ENCODE results near the gene CNBD2.
"Not testable (repeated sequence)": the region's sequence is repeated elsewhere in the genome, so short reads cannot be mapped to it uniquely, and the experiment has no call there.

Gene CNBD2

DNA sequence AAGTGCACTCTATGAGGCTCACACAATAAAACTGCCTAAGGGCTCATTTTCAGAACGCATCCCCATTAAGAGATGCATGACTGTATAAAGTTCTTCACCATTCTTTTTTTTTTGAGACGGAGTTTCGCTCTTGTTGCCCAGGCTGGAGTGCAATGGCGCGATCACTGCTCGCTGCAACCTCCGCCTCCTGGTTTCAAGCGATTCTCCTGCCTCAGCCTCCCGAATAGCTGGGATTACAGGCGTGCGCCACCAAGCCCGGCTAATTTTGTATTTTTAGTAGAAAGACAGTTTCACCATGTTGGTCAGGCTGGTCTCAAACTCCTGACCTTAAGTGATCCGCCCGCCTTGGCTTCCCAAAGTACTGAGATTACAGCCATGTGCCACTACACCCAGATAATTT is 16.3 kb upstream of the CNBD2 start:
- not testable (repeated sequence) for DNase-seq; H3K36me3 ChIP-seq (ENCODE audit: control insufficient read depth, insufficient read depth, low read length); H3K9me3 ChIP-seq (ENCODE audit: control insufficient read depth, low read length); H3K4me3 ChIP-seq (ENCODE audit: insufficient read depth, low read depth, low read length, poor library complexity, severe bottlenecking); H3K27me3 ChIP-seq (replicated peaks; ENCODE audit: control insufficient read depth, insufficient read depth, low read length, poor library complexity, severe bottlenecking)
- peak overlapping the region; percentile 8 for H3K27ac ChIP-seq (ENCODE audit: insufficient read depth, low read length, poor library complexity, severe bottlenecking)
- peaks cover 20% of the 10 kb centered on the region for H3K4me1 ChIP-seq (ENCODE audit: control insufficient read depth, insufficient read depth, low read length, poor library complexity, severe bottlenecking)

DNA sequence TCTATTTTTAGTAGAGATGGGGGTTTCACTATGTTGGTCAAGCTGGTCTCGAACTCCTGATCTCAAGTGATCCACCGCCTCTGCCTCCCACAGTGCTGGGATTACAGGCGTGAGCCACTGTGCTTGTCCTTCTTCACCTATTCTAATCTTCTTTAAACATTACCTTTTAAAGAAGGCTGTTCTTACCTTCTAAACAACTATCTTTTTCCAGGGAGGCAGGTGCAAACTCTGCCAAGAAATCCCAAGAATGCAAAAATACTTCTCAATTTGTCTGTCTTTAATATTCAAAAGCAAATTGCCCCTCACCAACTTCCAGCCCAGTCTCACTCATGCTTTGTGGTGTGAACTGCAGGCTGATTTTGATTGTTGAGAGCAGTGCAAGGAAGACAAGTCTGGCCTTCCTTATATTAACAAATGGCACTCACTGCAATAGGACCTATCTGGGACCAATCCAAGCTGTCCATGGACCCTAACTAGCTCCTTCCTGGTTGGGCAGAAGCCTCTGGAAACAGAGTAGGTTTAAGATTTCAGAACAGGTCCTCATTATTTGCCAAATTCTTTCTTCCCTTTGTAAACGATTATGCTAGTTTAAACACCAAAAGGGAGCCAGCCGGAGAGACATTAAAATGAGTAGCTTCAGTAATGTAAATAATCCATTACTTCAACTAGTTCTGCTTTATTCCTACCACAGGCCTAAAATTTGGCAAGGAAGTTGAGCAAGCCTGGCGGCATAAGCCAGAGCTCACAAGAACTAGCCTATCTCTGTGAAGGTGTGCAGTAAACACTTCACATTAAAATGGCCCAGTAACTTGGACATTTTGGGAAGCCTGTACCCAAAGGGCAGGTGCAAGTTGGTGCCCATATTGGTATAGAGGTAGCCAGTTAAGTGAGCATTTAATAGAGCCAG is 15.7 kb upstream of the CNBD2 start:
- no peaks in the 10 kb centered on the region for H3K9me3 ChIP-seq (ENCODE audit: control insufficient read depth, low read length)
- peak overlapping the region; percentile 82 for H3K4me3 ChIP-seq (ENCODE audit: insufficient read depth, low read depth, low read length, poor library complexity, severe bottlenecking)
- H3K27ac ChIP-seq (ENCODE audit: insufficient read depth, low read length, poor library complexity, severe bottlenecking) = peak overlapping the region; percentile 96
- no peaks in the 10 kb centered on the region for H3K27me3 ChIP-seq (replicated peaks; ENCODE audit: control insufficient read depth, insufficient read depth, low read length, poor library complexity, severe bottlenecking)
- peaks cover 20% of the 10 kb centered on the region for H3K4me1 ChIP-seq (ENCODE audit: control insufficient read depth, insufficient read depth, low read length, poor library complexity, severe bottlenecking)
- no peak for DNase-seq
- peaks cover 3% of the 10 kb centered on the region for H3K36me3 ChIP-seq (ENCODE audit: control insufficient read depth, insufficient read depth, low read length)

DNA sequence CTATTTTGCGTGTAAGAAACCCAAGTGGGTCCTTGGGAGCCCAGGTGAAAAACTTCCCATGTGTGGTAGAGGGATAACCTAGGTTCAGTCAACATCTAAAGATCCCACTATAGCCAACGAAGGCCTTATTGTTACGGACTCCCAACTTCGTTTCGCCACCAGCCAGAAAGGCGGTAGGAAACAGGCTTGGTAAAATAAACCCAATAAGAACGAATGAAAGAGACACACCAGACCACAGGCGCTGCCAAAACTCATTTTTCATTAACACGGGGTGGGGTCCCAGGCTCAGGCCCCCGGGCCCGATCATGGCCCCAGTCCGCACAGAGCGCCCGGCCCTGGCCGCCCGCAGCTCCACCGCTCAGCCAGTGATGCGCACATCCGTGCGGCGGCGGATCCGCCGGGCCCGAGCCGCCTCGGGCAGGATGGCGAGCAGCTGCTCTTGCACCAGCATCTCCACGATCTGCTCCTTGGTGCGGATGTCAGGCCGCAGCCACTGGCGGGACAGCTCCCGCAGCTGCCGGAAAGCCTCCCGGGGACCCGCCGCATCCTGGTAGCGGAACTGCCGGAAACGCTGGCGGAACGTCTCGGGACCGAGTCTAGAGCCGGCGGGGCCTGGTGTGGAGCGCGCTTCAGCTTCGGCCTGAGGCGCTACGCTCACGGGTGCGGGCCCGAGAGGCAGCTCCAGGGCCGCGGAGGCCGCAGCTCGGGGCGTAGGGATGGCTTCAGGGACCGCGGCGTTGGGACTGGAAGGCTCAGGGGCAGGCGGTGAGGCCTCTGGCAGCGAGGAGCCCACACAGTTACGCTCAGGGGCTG is 14.8 kb upstream of the CNBD2 start:
- Histone ChIP-seq H3K9me3 (ENCODE audit: control insufficient read depth, low read length) (no peaks in the 10 kb centered on the region), H3K4me3 (ENCODE audit: insufficient read depth, low read depth, low read length, poor library complexity, severe bottlenecking) (peak overlapping the region; percentile 82), H3K27ac (ENCODE audit: insufficient read depth, low read length, poor library complexity, severe bottlenecking) (peak overlapping the region; percentile 96), H3K36me3 (ENCODE audit: control insufficient read depth, insufficient read depth, low read length) (no peaks in the 10 kb centered on the region), H3K27me3 (replicated peaks; ENCODE audit: control insufficient read depth, insufficient read depth, low read length, poor library complexity, severe bottlenecking) (no peaks in the 10 kb centered on the region), H3K4me1 (ENCODE audit: control insufficient read depth, insufficient read depth, low read length, poor library complexity, severe bottlenecking) (peaks cover 20% of the 10 kb centered on the region)
- DNase-seq = peak; percentile 61 to 68 (median 62)

DNA sequence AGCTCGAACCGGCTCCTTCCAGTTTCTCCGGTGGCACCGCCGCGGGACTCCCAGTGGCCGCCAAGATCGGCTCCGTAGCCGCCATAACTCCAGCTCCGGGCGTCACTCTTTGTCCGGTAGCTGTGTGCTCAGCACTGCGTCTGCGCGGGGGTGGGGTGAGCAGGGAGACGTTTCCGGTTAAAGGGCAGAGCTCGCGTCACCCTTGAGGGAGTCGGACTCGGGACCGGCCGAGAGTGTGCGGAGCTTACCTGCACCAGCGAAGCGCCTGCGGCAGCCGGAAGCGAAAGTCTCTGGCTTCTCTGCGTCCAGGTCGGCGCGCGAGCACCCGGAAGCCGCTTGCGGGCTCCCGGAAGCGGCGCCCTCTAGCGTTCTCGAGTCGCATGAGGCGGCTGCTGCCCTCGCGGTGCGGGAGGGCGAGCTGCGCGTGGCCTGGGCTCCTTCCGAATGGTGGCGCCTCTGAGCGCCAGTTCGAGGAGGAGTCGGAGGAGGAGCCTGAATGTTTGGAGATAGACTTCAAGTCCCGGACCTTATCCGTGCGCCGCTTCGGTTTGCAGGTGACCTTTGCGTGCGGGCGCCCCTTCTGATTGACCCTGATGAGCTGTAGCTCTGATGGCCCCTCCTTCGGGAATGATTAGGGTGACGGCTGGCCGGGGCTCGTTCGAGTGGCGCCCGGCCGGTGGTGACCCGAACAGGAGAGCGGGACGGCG is 14.0 kb upstream of the CNBD2 start, which contains the start of gene SCAND1:
Gene SCAND1, minus strand, starts transcription at position 303 of the 707 bp plus-strand sequence. Its CDS starts 218 bp downstream, at position 85.
- Histone ChIP-seq H3K9me3 (ENCODE audit: control insufficient read depth, low read length) (no peaks in the 10 kb centered on the region), H3K27me3 (replicated peaks; ENCODE audit: control insufficient read depth, insufficient read depth, low read length, poor library complexity, severe bottlenecking) (no peaks in the 10 kb centered on the region), H3K36me3 (ENCODE audit: control insufficient read depth, insufficient read depth, low read length) (no peaks in the 10 kb centered on the region), H3K4me3 (ENCODE audit: insufficient read depth, low read depth, low read length, poor library complexity, severe bottlenecking) (peak within 1 kb of the TSS; percentile 82), H3K4me1 (ENCODE audit: control insufficient read depth, insufficient read depth, low read length, poor library complexity, severe bottlenecking) (peaks cover 20% of the 10 kb centered on the region), H3K27ac (ENCODE audit: insufficient read depth, low read length, poor library complexity, severe bottlenecking) (peak within 1 kb of the TSS; percentile 96)
- DNase-seq = peak; percentile 95 to 97 (median 96)

DNA sequence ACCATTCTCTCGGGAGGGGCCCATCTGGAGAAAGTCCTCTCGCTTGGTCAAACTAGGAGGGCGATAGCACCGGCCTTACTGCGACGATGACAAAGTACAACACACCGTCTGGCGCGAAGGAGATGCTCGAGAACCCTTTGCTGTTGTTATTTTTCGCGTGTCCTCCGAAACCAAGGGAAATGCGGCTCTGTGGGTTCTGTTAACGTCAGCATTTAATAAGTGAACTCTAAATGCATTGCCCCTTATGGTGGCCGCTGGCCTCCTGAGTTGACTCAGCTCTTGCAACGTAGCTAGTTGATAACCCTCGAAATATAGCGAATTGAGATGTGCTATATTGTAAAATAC is 13.5 kb upstream of the CNBD2 start:
- no peaks in the 10 kb centered on the region for H3K9me3 ChIP-seq (ENCODE audit: control insufficient read depth, low read length)
- peaks cover 20% of the 10 kb centered on the region for H3K4me1 ChIP-seq (ENCODE audit: control insufficient read depth, insufficient read depth, low read length, poor library complexity, severe bottlenecking)
- DNase-seq = peak in 2 of 3 donors; percentile 5 to 18
- peak overlapping the region; percentile 67 for H3K4me3 ChIP-seq (ENCODE audit: insufficient read depth, low read depth, low read length, poor library complexity, severe bottlenecking)
- no peaks in the 10 kb centered on the region for H3K36me3 ChIP-seq (ENCODE audit: control insufficient read depth, insufficient read depth, low read length)
- peak overlapping the region; percentile 96 for H3K27ac ChIP-seq (ENCODE audit: insufficient read depth, low read length, poor library complexity, severe bottlenecking)
- no peaks in the 10 kb centered on the region for H3K27me3 ChIP-seq (replicated peaks; ENCODE audit: control insufficient read depth, insufficient read depth, low read length, poor library complexity, severe bottlenecking)

DNA sequence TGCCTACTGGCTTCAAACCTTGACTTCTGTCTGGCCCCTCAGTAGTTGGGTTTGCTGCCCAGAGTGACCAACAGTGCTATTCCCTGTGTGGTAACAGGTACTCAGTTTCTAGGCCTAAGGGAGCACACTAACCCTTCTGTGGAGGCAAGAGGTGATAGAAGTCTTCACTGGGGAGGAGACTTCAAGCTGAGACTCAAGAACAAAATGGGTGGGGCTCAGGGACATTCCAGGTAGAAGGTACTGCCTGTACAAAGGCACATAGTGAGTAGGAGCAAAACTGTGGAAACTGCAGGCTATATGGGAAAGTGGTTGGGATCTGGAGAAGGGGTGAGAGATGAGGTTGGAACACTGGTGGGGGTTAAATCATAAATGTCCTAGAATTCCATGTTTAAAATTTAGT is 11.8 kb upstream of the CNBD2 start:
- H3K27ac ChIP-seq (ENCODE audit: insufficient read depth, low read length, poor library complexity, severe bottlenecking) = no peak overlapping the region
- no peak for DNase-seq
- H3K4me1 ChIP-seq (ENCODE audit: control insufficient read depth, insufficient read depth, low read length, poor library complexity, severe bottlenecking) = peaks cover 20% of the 10 kb centered on the region
- no peaks in the 10 kb centered on the region for H3K9me3 ChIP-seq (ENCODE audit: control insufficient read depth, low read length)
- no peaks in the 10 kb centered on the region for H3K36me3 ChIP-seq (ENCODE audit: control insufficient read depth, insufficient read depth, low read length)
- no peak overlapping the region for H3K4me3 ChIP-seq (ENCODE audit: insufficient read depth, low read depth, low read length, poor library complexity, severe bottlenecking)
- no peaks in the 10 kb centered on the region for H3K27me3 ChIP-seq (replicated peaks; ENCODE audit: control insufficient read depth, insufficient read depth, low read length, poor library complexity, severe bottlenecking)

DNA sequence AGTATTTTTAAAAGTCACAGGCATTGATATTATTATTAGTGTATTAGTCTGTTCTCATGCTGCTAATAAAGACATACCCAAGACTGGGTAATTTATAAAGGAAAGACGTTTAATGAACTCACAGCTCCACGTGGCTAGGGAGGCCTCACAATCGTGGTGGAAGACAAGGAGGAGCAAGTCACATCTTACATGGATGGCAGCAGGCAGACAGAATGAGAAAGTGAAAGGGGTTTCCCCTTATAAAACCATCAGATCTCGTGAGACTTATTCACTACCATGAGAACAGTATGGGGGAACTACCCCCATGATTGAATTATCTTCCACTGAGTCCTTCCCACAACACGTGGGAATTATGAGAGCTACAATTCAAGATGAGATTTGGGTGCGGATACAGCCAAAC is 9.1 kb upstream of the CNBD2 start:
- DNase-seq; H3K9me3 ChIP-seq (ENCODE audit: control insufficient read depth, low read length); H3K36me3 ChIP-seq (ENCODE audit: control insufficient read depth, insufficient read depth, low read length); H3K4me3 ChIP-seq (ENCODE audit: insufficient read depth, low read depth, low read length, poor library complexity, severe bottlenecking); H3K27me3 ChIP-seq (replicated peaks; ENCODE audit: control insufficient read depth, insufficient read depth, low read length, poor library complexity, severe bottlenecking); H3K27ac ChIP-seq (ENCODE audit: insufficient read depth, low read length, poor library complexity, severe bottlenecking); H3K4me1 ChIP-seq (ENCODE audit: control insufficient read depth, insufficient read depth, low read length, poor library complexity, severe bottlenecking): not testable (repeated sequence)

DNA sequence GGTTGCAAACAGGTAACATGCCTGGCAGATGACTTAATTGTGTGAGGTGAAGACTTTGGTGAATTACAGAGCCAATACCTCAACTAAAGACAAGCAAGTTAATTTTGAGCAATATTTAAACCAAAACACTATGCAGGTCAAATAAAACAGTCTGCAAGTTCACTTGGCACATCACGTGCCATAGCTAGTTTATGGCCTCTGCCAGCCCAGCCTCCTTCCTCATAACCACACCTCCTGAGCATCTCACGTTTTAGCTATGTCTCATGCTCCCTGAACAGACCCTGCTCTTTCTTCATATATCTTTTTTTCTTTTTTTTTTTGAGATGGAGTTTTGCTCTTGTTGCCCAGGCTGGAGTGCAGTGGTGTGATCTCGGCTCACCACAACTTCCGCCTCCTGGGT is 4.5 kb upstream of the CNBD2 start:
- no peak for DNase-seq
- Histone ChIP-seq H3K27ac (ENCODE audit: insufficient read depth, low read length, poor library complexity, severe bottlenecking) (no peak overlapping the region), H3K4me1 (ENCODE audit: control insufficient read depth, insufficient read depth, low read length, poor library complexity, severe bottlenecking) (no peaks in the 10 kb centered on the region), H3K4me3 (ENCODE audit: insufficient read depth, low read depth, low read length, poor library complexity, severe bottlenecking) (no peak overlapping the region), H3K9me3 (ENCODE audit: control insufficient read depth, low read length) (no peaks in the 10 kb centered on the region), H3K27me3 (replicated peaks; ENCODE audit: control insufficient read depth, insufficient read depth, low read length, poor library complexity, severe bottlenecking) (no peaks in the 10 kb centered on the region), H3K36me3 (ENCODE audit: control insufficient read depth, insufficient read depth, low read length) (no peaks in the 10 kb centered on the region)

DNA sequence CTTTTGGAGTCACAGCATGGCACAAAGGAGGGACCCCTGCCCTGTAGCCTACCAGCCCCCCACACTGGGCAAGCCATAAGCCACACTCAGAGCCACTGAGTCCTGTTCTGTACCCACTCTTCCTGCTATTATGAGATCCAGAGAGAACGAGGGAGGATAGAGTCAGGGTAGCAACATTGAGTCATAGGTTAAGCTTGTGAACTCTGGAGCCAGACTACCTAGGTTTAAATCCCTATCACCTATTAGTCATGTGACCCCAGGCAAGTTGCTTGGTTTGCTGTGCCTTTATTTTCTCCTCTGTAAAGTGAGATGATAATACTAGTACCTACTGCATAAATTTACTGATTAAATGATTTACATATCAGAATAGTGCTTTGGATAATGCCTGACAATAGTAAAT is 540 bp downstream of the CNBD2 start:
- no peak for DNase-seq
- H3K27ac ChIP-seq (ENCODE audit: insufficient read depth, low read length, poor library complexity, severe bottlenecking) = no peak overlapping the region
- H3K4me3 ChIP-seq (ENCODE audit: insufficient read depth, low read depth, low read length, poor library complexity, severe bottlenecking) = no peak overlapping the region
- H3K27me3 ChIP-seq (replicated peaks; ENCODE audit: control insufficient read depth, insufficient read depth, low read length, poor library complexity, severe bottlenecking) = no peaks in the 10 kb centered on the region
- no peaks in the 10 kb centered on the region for H3K4me1 ChIP-seq (ENCODE audit: control insufficient read depth, insufficient read depth, low read length, poor library complexity, severe bottlenecking)
- no peaks in the 10 kb centered on the region for H3K36me3 ChIP-seq (ENCODE audit: control insufficient read depth, insufficient read depth, low read length)
- no peaks in the 10 kb centered on the region for H3K9me3 ChIP-seq (ENCODE audit: control insufficient read depth, low read length)

Measured in effector memory CD4-positive, alpha-beta T cell (primary cell).